Esophagus muscularis mucosa (tissue), 4 donors: Measurements from ENCODE around the gene NLRC3. TPM values are rescaled to one million over a fixed set of nuclear protein-coding genes. Genes with fewer than 3 reads are reported as not detected.

ENCODE experiments used
- DNase-seq: peaks from one replicate; pipeline ENCODE4 v3.0.0-alpha.2; 2017; ENCODE audit errors: extremely low spot score
- H3K27ac ChIP-seq, 4 donors: fragments of 200-600 bp; sonication (generic); replicated peaks in 1 of 4; 1 replicate in 3 of 4; 2 replicates in 1 of 4; pipeline ENCODE4 v1.5.1; 2016 to 2019; ENCODE audit warnings: mild to moderate bottlenecking in 1 of 4
- H3K27me3 ChIP-seq, 4 donors: fragments of 200-600 bp; sonication (generic); one replicate each; pipeline versions ENCODE4 v1.5.1 to v1.6.0; 2016 to 2019
- H3K36me3 ChIP-seq, 4 donors: fragments of 200-600 bp; sonication (generic); one replicate each; pipeline ENCODE4 v1.5.1; 2016 to 2019
- H3K4me1 ChIP-seq, 4 donors: fragments of 200-600 bp; sonication (generic); one replicate each; pipeline ENCODE4 v1.5.1; 2016 to 2019
- H3K4me3 ChIP-seq, 4 donors: fragments of 200-600 bp; sonication (generic); 1 replicate in 2 of 4; 2 replicates in 2 of 4; pipeline ENCODE4 v1.5.1; 2016 to 2019; ENCODE audit warnings: mild to moderate bottlenecking in 4 of 4, moderate library complexity in 1 of 4
- H3K9me3 ChIP-seq, 4 donors: fragments of 200-600 bp; sonication (generic); 1 replicate in 3 of 4; 2 replicates in 1 of 4; pipeline ENCODE4 v1.5.1; 2016 to 2019
- CTCF ChIP-seq, 3 experiments: fragments of 200-600 bp in 2 of 3; fragments of 450-650 bp in 1 of 3; sonication (generic) in 2 of 3; IDR thresholded peaks; one replicate each; pipeline ENCODE4 v1.5.1; 2017 to 2019; ENCODE audit warnings: antibody characterized with exemption in 3 of 3, mild to moderate bottlenecking in 2 of 3, moderate library complexity in 1 of 3
- EP300 ChIP-seq: sonication (generic); formaldehyde crosslinking; IDR thresholded peaks from one replicate; pipeline ENCODE4 v1.6.1; 2017; ENCODE audit warnings: antibody characterized with exemption
- POLR2A ChIP-seq: fragments of 450-650 bp; IDR thresholded peaks from one replicate; pipeline ENCODE4 v1.6.1; 2017; ENCODE audit warnings: antibody characterized with exemption, moderate library complexity, mild to moderate bottlenecking, low read depth
- POLR2AphosphoS5 ChIP-seq, 2 donors: sonication (generic); formaldehyde crosslinking; IDR thresholded peaks; one replicate each; pipeline ENCODE4 v1.6.1; 2017; ENCODE audit warnings: antibody characterized with exemption in 2 of 2
- WGBS: methylation state at CpG from one replicate; pipeline ENCODE4 v1.1.5; 2018; 5-methylcytosine and 5-hydroxymethylcytosine counted together
- intact Hi-C: fragments of 100-400 bp; cut with DNase I; formaldehyde crosslinking; loops from one replicate; pipeline ENCODE4 v1.15.1; 2023
- total RNA-seq, 4 donors: library from RNA; depleted of rRNA; stranded (reverse); fragments of >200 nt; gene quantifications; one replicate each; pipeline versions ENCODE4 v1.1.0 to v1.2.1, GENCODE V29; 2016

NLRC3 gene
- total RNA-seq, 4 donors from 2014 or later = 0.57 to 2.5 (median 0.95) TPM

GRCh38 chr16:3598236-3598635 is 21.0 kb upstream of the NLRC3 start:
- TF ChIP-seq POLR2A (no peak), CTCF (IDR thresholded peaks at IDR 0.05) (no peak), POLR2AphosphoS5 (IDR thresholded peaks at IDR 0.05) (no peak), EP300 (no peak)
- intact Hi-C loops = no loop called here
- no peaks in the 10 kb centered on the region for H3K9me3 ChIP-seq
- no peaks in the 10 kb centered on the region for H3K4me1 ChIP-seq
- no peak overlapping the region for H3K4me3 ChIP-seq
- no peaks in the 10 kb centered on the region for H3K27me3 ChIP-seq
- 96% methylated on average over 5 of the region's 12 CpGs for WGBS
- DNase-seq = no peak
- H3K27ac ChIP-seq = no peak overlapping the region
- peaks cover 10 to 77% (median 37%) of the 10 kb centered on the region in 4 donors for H3K36me3 ChIP-seq

- Histone ChIP-seq H3K9me3 (no peaks in the 10 kb centered on the region), H3K36me3 (peaks cover 10 to 75% (median 34%) of the 10 kb centered on the region in 4 donors), H3K27me3 (no peaks in the 10 kb centered on the region), H3K4me1 (no peaks in the 10 kb centered on the region), H3K4me3 (no peak overlapping the region), H3K27ac (no peak overlapping the region)
- 94% methylated on average over 17 of the region's 17 CpGs for WGBS
- TF ChIP-seq POLR2A (no peak), CTCF (IDR thresholded peaks at IDR 0.05) (no peak), EP300 (no peak), POLR2AphosphoS5 (IDR thresholded peaks at IDR 0.05) (no peak)
- intact Hi-C loops = no loop called here
- no peak for DNase-seq
Measured at GRCh38 chr16:3597676-3598075, 20.5 kb upstream of the NLRC3 start.

- intact Hi-C loops = no loop called here
- H3K4me1 ChIP-seq = no peaks in the 10 kb centered on the region
- H3K4me3 ChIP-seq = no peak overlapping the region
- no peaks in the 10 kb centered on the region for H3K27me3 ChIP-seq
- no peak for DNase-seq
- 84% methylated on average over 7 of the region's 10 CpGs for WGBS
- no peak for TF ChIP-seq EP300
- no peak for TF ChIP-seq POLR2AphosphoS5 (IDR thresholded peaks at IDR 0.05)
- TF ChIP-seq CTCF (IDR thresholded peaks at IDR 0.05) = no peak
- no peak for TF ChIP-seq POLR2A
- no peaks in the 10 kb centered on the region for H3K9me3 ChIP-seq
- peaks cover 10 to 75% (median 32%) of the 10 kb centered on the region in 4 donors for H3K36me3 ChIP-seq
- no peak overlapping the region for H3K27ac ChIP-seq
Measured at GRCh38 chr16:3597226-3597625, 20.0 kb upstream of the NLRC3 start.

- peaks cover 8 to 75% (median 30%) of the 10 kb centered on the region in 4 donors for H3K36me3 ChIP-seq
Measured at GRCh38 chr16:3596101-3596861, 19.1 kb upstream of the NLRC3 start.

GRCh38 chr16:3595521-3596021 is 18.4 kb upstream of the NLRC3 start:
- Histone ChIP-seq H3K27ac (no peak overlapping the region), H3K27me3 (no peaks in the 10 kb centered on the region), H3K36me3 (peaks cover 4 to 75% (median 30%) of the 10 kb centered on the region in 4 donors), H3K9me3 (no peaks in the 10 kb centered on the region), H3K4me3 (no peak overlapping the region), H3K4me1 (no peaks in the 10 kb centered on the region)
- no peak for TF ChIP-seq EP300
- no peak for TF ChIP-seq CTCF (IDR thresholded peaks at IDR 0.05)
- TF ChIP-seq POLR2A = no peak
- TF ChIP-seq POLR2AphosphoS5 (IDR thresholded peaks at IDR 0.05) = no peak
- intact Hi-C loops = no loop called here
- WGBS = 97% methylated on average over 19 of the region's 19 CpGs
- no peak for DNase-seq

More at GRCh38 chr16:3596101-3596861, 19.1 kb upstream of the NLRC3 start:
- no peak for DNase-seq
- TF ChIP-seq EP300 = no peak
- no peaks in the 10 kb centered on the region for H3K27me3 ChIP-seq
- no peaks in the 10 kb centered on the region for H3K9me3 ChIP-seq
- WGBS = 86% methylated on average over 25 of the region's 27 CpGs
- intact Hi-C loops = no loop called here
- no peak overlapping the region for H3K4me3 ChIP-seq
- H3K4me1 ChIP-seq = no peaks in the 10 kb centered on the region
- H3K27ac ChIP-seq = no peak overlapping the region
